Naive B cell (primary cell): ENCODE data around the gene GOLGA5. TPM values are rescaled to one million over a fixed set of nuclear protein-coding genes. Genes with fewer than 3 reads are reported as not detected.
"Not testable (repeated sequence)": the region's sequence is repeated elsewhere in the genome, so short reads cannot be mapped to it uniquely, and the experiment has no call there.

ENCODE experiments used
- ATAC-seq, 2 donors: fragments of 150-1000 bp; cut with Tn5 transposase; 2 replicates each; pipeline ENCODE4 v1.10.0; 2021; ENCODE audit warnings: low read depth in 2 of 2, mild to moderate bottlenecking in 2 of 2, moderate library complexity in 2 of 2
- DNase-seq: peaks from one replicate; pipeline ENCODE4 v3.0.0; 2022
- H3K27ac Mint-ChIP-seq, 6 donors: one replicate each; pipeline ENCODE4 v1.8.0; 2020 to 2022; ENCODE audit warnings: mild to moderate bottlenecking in 6 of 6, mixed read lengths in 6 of 6, moderate library complexity in 5 of 6, inconsistent platforms in 2 of 6
- H3K27me3 Mint-ChIP-seq, 3 donors: one replicate each; pipeline ENCODE4 v1.8.0; 2021 to 2022; ENCODE audit warnings: mixed read lengths in 3 of 3, mild to moderate bottlenecking in 1 of 3
- H3K36me3 Mint-ChIP-seq, 2 donors: one replicate each; pipeline ENCODE4 v1.8.0; 2020 to 2022; ENCODE audit warnings: mixed read lengths in 2 of 2, inconsistent platforms in 1 of 2, mild to moderate bottlenecking in 1 of 2
- H3K4me1 Mint-ChIP-seq, 3 donors: one replicate each; pipeline ENCODE4 v1.8.0; 2020 to 2022; ENCODE audit warnings: mixed read lengths in 3 of 3, inconsistent platforms in 1 of 3, mild to moderate bottlenecking in 1 of 3, moderate library complexity in 1 of 3
- H3K4me3 Mint-ChIP-seq, 8 donors: one replicate each; pipeline ENCODE4 v1.8.0; 2020 to 2022; ENCODE audit warnings: mild to moderate bottlenecking in 8 of 8, mixed read lengths in 8 of 8, moderate library complexity in 8 of 8, inconsistent platforms in 2 of 8
- H3K9me3 Mint-ChIP-seq, 7 donors: one replicate each; pipeline ENCODE4 v1.8.0; 2020 to 2022; ENCODE audit warnings: mixed read lengths in 7 of 7, mild to moderate bottlenecking in 5 of 7, inconsistent platforms in 2 of 7, moderate library complexity in 1 of 7
- polyA plus RNA-seq, 6 donors: library from polyadenylated mRNA; unstranded; fragments of 300-500 nt; fragmentation: Illumina TruSeq; gene quantifications; one replicate each; pipeline ENCODE4 v1.2.3, GENCODE V29; 2021; ENCODE audit warnings: low read depth in 6 of 6

GOLGA5 gene
- polyA plus RNA-seq, 6 donors from 2014 or later: 16.0 to 27.5 (median 21.2) TPM

DNA sequence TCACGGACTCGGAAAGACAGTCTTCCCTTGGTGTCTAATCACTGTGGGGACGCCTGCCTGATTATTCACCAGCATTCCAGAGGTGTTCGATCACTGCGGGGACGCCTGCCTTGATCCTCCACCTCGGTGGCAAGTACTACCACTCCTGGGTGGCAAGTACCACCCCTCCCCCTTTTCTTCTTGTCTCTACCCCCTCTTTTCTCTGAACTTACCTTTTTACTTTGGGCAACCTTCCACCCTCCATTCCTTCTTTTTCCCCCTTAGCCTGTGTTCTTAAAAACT lies 33.6 kb upstream of the GOLGA5 start:
- Mint-ChIP-seq H3K4me1 (peaks cover 0 to 19% (median 8%) of the 10 kb centered on the region in 3 donors), H3K27me3 (peaks cover 0 to 3% (median 0%) of the 10 kb centered on the region in 3 donors), H3K4me3 (no peak overlapping the region), H3K9me3 (peaks cover 0 to 4% (median 0%) of the 10 kb centered on the region in 7 donors), H3K36me3 (no peaks in the 10 kb centered on the region), H3K27ac (peak overlapping the region in 1 of 6 donors; percentile 81)
- ATAC-seq (no peak), DNase-seq (no peak)

- not testable (repeated sequence) for H3K36me3 Mint-ChIP-seq, H3K9me3 Mint-ChIP-seq, ATAC-seq, H3K27me3 Mint-ChIP-seq, DNase-seq
- peak overlapping the region in 1 of 8 donors; percentile 29 for H3K4me3 Mint-ChIP-seq
- peaks cover 0 to 45% (median 12%) of the 10 kb centered on the region in 3 donors for H3K4me1 Mint-ChIP-seq
- H3K27ac Mint-ChIP-seq: peak overlapping the region in 2 of 6 donors; percentile 23 to 74
These were observed 30.2 kb upstream of the GOLGA5 start for GRCh38 chr14:92763666-92764631.

DNA sequence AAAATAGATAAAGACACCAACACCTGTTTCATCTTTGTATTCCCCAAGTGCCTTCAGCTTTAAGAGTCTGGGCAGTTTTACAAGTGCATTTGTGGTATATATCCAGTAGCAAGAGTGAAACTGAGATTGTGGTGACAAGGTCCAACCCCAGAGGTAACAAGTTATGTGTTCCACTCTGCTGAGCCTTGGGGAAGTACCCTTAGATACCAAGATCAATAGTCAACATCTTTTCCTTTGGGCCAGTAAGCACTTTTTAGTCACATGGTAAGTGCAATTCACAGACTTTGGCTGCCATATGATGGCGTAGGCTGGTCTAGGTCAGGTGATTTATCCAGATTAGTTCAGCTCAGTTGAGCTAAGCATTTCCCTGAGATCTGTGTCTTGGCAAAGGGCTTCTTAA lies 25.9 kb upstream of the GOLGA5 start:
- H3K9me3 Mint-ChIP-seq, H3K36me3 Mint-ChIP-seq, H3K27me3 Mint-ChIP-seq: not testable (repeated sequence)
- Mint-ChIP-seq H3K4me1 (peaks cover 0 to 60% (median 9%) of the 10 kb centered on the region in 3 donors), H3K27ac (peak overlapping the region; percentile 85 to 97 (median 92)), H3K4me3 (peak overlapping the region in 5 of 8 donors; percentile 3 to 75 (median 63))
- DNase-seq (peak; percentile 73), ATAC-seq (peak; percentile 95 to 96)

DNA sequence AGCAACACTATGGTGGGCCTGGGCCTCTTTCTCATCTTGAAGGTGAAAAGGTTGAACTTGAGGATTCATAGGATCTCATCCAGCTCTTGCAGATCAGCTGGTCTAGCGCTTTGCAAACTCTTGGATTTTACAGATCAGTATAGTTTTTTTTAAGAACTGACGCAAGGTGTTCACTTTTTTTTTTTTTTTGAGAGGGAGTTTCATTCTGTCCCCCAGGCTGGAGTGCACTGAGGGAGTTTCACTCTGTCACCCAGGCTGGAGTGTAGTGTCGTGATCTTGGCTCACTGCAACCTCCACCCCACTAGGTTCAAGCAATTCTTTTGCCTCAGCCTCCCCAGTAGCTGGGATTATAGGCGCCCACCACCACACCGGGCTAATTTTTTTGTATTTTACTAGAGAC lies 25.3 kb upstream of the GOLGA5 start:
- Mint-ChIP-seq H3K27me3 (no peaks in the 10 kb centered on the region), H3K36me3 (no peaks in the 10 kb centered on the region), H3K27ac (peak overlapping the region; percentile 85 to 97 (median 92)), H3K4me1 (peaks cover 2 to 57% (median 9%) of the 10 kb centered on the region in 3 donors), H3K4me3 (peak overlapping the region in 3 of 8 donors; percentile 1 to 75 (median 64)), H3K9me3 (no peaks in the 10 kb centered on the region)
- no peak for ATAC-seq
- no peak for DNase-seq

DNA sequence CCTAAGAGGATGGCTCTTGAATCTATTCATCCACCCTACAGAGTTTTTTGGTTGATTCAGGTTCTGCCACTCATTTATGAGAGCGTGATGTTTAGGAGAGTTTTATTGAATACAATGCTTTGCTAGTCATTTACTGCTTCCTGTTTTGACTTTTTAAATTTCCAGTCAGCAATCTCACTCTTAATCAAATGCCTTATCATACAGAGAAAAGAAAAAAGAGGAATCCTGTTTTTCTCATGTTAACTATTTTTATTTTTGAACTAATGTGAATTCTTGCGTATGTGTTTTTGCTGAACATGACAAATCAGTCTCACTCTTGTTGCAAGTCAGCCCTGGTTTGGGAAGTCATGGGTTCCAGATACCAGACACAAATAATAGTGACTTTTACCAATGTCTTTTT lies 23.6 kb upstream of the GOLGA5 start:
- Mint-ChIP-seq H3K4me3 (no peak overlapping the region), H3K9me3 (no peaks in the 10 kb centered on the region), H3K27ac (peak overlapping the region in 3 of 6 donors; percentile 22 to 87 (median 72)), H3K27me3 (no peaks in the 10 kb centered on the region), H3K36me3 (no peaks in the 10 kb centered on the region), H3K4me1 (peaks cover 19 to 64% (median 22%) of the 10 kb centered on the region in 3 donors)
- ATAC-seq (no peak), DNase-seq (no peak)

- no peak for ATAC-seq
- H3K9me3 Mint-ChIP-seq: no peaks in the 10 kb centered on the region
- peak overlapping the region in 6 of 8 donors; percentile 54 to 85 (median 66) for H3K4me3 Mint-ChIP-seq
- DNase-seq: no peak
- H3K36me3 Mint-ChIP-seq: no peaks in the 10 kb centered on the region
- H3K27ac Mint-ChIP-seq: peak overlapping the region; percentile 94 to 99 (median 96)
- H3K27me3 Mint-ChIP-seq: no peaks in the 10 kb centered on the region
- peaks cover 29 to 63% (median 31%) of the 10 kb centered on the region in 3 donors for H3K4me1 Mint-ChIP-seq
These were observed 19.5 kb upstream of the GOLGA5 start for GRCh38 chr14:92774572-92774971.

DNA sequence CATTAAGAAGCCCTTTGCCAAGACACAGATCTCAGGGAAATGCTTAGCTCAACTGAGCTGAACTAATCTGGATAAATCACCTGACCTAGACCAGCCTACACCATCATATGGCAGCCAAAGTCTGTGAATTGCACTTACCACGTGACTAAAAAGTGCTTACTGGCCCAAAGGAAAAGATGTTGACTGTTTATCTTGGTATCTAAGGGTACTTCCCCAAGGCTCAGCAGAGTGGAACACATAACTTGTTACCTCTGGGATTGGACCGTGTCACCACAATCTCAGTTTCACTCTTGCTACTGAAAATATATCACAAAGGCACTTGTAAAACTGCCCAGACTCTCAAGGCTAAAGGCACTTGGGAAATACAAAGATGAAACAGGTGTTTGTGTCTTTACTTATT lies 18.8 kb upstream of the GOLGA5 start:
- H3K27me3 Mint-ChIP-seq: not testable (repeated sequence)
- peak; percentile 73 for DNase-seq
- peak overlapping the region in 7 of 8 donors; percentile 15 to 85 (median 71) for H3K4me3 Mint-ChIP-seq

GRCh38 chr14:92778868-92779565 lies 15.1 kb upstream of the GOLGA5 start:
- ATAC-seq, DNase-seq, H3K9me3 Mint-ChIP-seq, H3K36me3 Mint-ChIP-seq, H3K4me3 Mint-ChIP-seq, H3K27me3 Mint-ChIP-seq: not testable (repeated sequence)
- H3K4me1 Mint-ChIP-seq: peaks cover 30 to 53% (median 30%) of the 10 kb centered on the region in 3 donors
- H3K27ac Mint-ChIP-seq: peak overlapping the region in 4 of 6 donors; percentile 15 to 66 (median 50)

More for the DNA sequence above, 18.8 kb upstream of the GOLGA5 start:
- ATAC-seq: peak; percentile 97 to 98
- peak overlapping the region; percentile 94 to 99 (median 96) for H3K27ac Mint-ChIP-seq
- peaks cover 29 to 61% (median 30%) of the 10 kb centered on the region in 3 donors for H3K4me1 Mint-ChIP-seq
- H3K9me3 Mint-ChIP-seq, H3K36me3 Mint-ChIP-seq: not testable (repeated sequence)

GRCh38 chr14:92780444-92781232 lies 13.5 kb upstream of the GOLGA5 start:
- peaks cover 0 to 1% (median 0%) of the 10 kb centered on the region in 7 donors for H3K9me3 Mint-ChIP-seq
- H3K27ac Mint-ChIP-seq: peak overlapping the region in 1 of 6 donors; percentile 53
- H3K4me3 Mint-ChIP-seq: no peak overlapping the region
- no peaks in the 10 kb centered on the region for H3K36me3 Mint-ChIP-seq
- peaks cover 15 to 37% (median 18%) of the 10 kb centered on the region in 3 donors for H3K4me1 Mint-ChIP-seq
- no peak for ATAC-seq
- no peak for DNase-seq
- H3K27me3 Mint-ChIP-seq: no peaks in the 10 kb centered on the region

DNA sequence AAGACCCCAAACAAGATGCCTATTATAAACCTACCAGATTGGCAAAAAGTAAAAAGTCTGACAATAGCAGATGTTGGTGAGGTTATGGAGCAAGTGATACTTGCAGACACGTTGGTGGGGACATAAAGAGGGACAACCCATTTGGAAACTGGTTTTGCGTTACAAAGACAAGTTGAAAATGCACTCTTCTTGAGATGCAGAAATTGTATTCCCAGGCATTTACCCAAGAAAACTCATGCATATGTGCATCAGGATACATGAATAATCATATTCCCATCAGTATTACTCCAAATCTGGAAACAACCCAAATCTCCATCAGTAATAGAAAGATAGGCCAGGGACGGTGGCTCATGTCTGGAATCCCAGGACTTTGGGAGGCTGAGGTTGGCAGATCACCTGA lies 12.8 kb upstream of the GOLGA5 start:
- Mint-ChIP-seq H3K27ac (no peak overlapping the region), H3K4me1 (peaks cover 13 to 30% (median 15%) of the 10 kb centered on the region in 3 donors), H3K36me3 (no peaks in the 10 kb centered on the region), H3K9me3 (peaks cover 0 to 1% (median 0%) of the 10 kb centered on the region in 7 donors), H3K4me3 (no peak overlapping the region), H3K27me3 (no peaks in the 10 kb centered on the region)
- DNase-seq: no peak
- ATAC-seq: no peak

DNA sequence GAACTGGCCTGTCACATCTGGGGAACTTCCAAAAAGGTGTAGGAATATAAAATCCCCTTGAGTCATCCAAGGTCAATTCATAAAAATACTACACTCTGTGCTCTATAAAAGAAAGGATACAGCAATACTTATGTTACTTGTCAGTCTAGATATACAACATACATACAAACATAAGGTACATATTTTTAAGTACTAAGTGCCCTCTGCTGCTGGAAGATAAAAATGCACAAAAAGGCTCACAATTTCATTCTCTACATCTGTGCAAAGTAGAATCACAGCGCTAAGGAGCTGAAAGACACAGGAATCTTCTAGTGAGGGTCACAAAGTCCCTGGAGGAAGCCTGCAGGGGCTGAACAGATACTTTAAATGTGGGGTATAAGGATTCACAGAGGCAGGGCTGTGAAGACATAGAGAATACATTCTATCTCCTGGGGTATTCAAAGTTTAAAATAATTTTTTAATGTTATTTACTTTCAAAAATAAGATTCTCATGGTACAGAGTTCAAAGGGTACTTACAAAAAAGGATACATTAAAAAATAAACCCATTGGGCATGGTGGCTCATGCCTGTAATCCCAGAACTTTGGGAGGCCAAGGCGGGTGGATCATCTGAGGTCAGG lies 10.2 kb upstream of the GOLGA5 start:
- Mint-ChIP-seq H3K27ac (peak overlapping the region in 4 of 6 donors; percentile 51 to 81 (median 62)), H3K4me3 (no peak overlapping the region), H3K36me3 (no peaks in the 10 kb centered on the region), H3K27me3 (no peaks in the 10 kb centered on the region), H3K9me3 (peaks cover 0 to 5% (median 3%) of the 10 kb centered on the region in 7 donors), H3K4me1 (peaks cover 5 to 14% (median 6%) of the 10 kb centered on the region in 3 donors)
- DNase-seq (peak; percentile 54), ATAC-seq (peak; percentile 86 to 91)

DNA sequence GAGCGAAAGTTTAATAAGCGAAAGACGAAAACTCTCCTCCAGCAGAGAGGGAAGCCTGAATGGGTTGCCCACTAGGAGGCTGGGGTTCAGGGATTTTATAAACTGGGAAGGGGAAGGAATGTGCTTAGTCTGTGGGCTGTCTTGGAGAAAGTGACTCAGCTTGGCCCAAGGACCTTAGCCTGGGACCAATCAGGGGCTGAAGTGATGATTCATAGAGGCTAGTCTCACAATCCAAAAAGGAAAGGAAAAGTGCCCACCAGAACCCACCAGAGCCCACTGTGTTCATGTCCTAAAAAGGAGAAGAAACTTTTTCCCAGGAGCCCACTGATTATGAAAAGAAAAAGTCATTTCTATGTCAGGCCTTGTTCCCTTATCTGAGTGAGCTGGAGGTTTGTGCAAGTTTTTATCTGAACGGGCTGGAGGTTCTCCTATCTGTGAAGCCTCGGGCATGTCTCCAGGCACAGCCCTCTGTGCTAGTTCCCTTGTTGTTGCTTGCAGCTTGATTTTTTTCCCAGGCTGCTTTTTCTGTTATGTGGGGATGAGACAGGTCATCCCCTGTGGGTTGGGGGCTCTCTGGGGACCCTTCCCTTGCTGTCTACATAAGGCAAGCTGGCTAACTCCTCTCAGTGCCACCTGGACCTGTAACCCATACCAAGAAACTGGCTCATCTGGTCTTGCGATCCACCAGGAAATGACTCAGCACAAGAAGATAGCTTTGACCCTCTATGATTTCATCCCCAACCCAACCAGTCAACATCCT lies 8.3 kb upstream of the GOLGA5 start:
- DNase-seq: no peak
- Mint-ChIP-seq H3K9me3 (peaks cover 7 to 24% (median 22%) of the 10 kb centered on the region in 7 donors), H3K27me3 (no peaks in the 10 kb centered on the region), H3K36me3 (peaks cover 0 to 17% of the 10 kb centered on the region in 2 donors), H3K4me1 (peaks cover 2 to 6% (median 5%) of the 10 kb centered on the region in 3 donors), H3K27ac (no peak overlapping the region), H3K4me3 (no peak overlapping the region)
- no peak for ATAC-seq
